ENCODE results near the gene HSBP1L1. TPM values are rescaled to one million over a fixed set of nuclear protein-coding genes. Genes with fewer than 3 reads are reported as not detected.

The HSBP1L1 gene
- total and polyA plus RNA-seq, 2 donors (not counting 3 experiments of a cell fraction or from before 2014, with no cell fraction given) = 5.2 to 7.1 TPM

DNA sequence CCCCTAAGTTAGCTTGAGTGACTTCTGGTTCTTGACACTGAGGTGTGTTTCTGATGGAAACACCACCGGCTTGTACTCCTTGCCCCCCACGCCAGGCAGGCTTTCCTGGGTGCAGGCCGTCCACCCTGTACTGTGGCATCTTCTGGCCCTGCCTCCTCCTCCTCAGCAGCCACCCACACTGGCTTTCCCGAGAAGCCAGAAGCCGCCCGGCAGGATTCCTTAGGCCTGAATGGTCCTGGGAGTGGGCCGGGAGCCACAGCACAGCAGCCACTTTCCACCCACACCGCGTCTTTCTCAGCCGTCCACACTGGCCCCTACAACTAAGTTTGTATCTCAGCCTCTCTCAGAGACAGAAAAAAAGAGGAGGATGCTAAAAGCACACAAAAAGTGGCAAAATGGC lies 2.1 kb upstream of the HSBP1L1 start:
- ChIA-PET POLR2A (interaction anchor here (0.9 kb wide), 1 partner anchor 10 kb away, joined by 4 read pairs; no protein-coding TSS in a partner anchor), CTCF (interaction anchor here (1.4 to 1.9 kb wide), 2 partner anchors 11 to 23 kb away, joined by 3 to 6 read pairs; partner anchors contain the start of gene SLC66A2)
- no peaks in the 10 kb centered on the region for H3K9me3 ChIP-seq (replicated peaks; ENCODE audit: control insufficient read depth, insufficient read depth, low read length)
- BruUV-seq (replicated peaks) = no TSS peak
- DNase-seq (ENCODE audit: low read depth, low spot score) (no peak), FAIRE-seq (no peak)
- H3K4me1 ChIP-seq (ENCODE audit: control insufficient read depth, extremely low read depth, insufficient read depth, low read length) = peaks cover 12% of the 10 kb centered on the region
- H3K9me1 ChIP-seq (replicated peaks; ENCODE audit: control insufficient read depth, extremely low read depth, insufficient read depth, low read length) = no peaks in the 10 kb centered on the region
- TF ChIP-seq POLR2A (IDR thresholded peaks at IDR 0.05; ENCODE audit: low read depth, low read length) (no peak), MYC (IDR thresholded peaks at IDR 0.05; ENCODE audit: low read depth, low read length) (no peak), EZH2 (IDR thresholded peaks at IDR 0.05; ENCODE audit: borderline replicate concordance, low read depth, low read length, severe bottlenecking) (no peak), JUN (IDR thresholded peaks at IDR 0.05; ENCODE audit: borderline replicate concordance, insufficient read depth, insufficient read length, low read depth) (no peak), POLR2AphosphoS5 (IDR thresholded peaks at IDR 0.05; ENCODE audit: insufficient read depth, low read depth, low read length) (no peak), GATA2 (IDR thresholded peaks at IDR 0.05; ENCODE audit: insufficient read depth, insufficient read length, low read depth, low read length) (no peak), FOS (IDR thresholded peaks at IDR 0.05; ENCODE audit: borderline replicate concordance, insufficient read depth, low read length) (no peak)
- TF ChIP-seq, protein P1, sequence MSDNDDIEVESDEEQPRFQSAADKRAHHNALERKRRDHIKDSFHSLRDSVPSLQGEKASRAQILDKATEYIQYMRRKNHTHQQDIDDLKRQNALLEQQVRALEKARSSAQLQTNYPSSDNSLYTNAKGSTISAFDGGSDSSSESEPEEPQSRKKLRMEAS (IDR thresholded peaks at IDR 0.05; ENCODE audit: insufficient read depth, insufficient read length) = no peak
- TF ChIP-seq, protein P2, sequence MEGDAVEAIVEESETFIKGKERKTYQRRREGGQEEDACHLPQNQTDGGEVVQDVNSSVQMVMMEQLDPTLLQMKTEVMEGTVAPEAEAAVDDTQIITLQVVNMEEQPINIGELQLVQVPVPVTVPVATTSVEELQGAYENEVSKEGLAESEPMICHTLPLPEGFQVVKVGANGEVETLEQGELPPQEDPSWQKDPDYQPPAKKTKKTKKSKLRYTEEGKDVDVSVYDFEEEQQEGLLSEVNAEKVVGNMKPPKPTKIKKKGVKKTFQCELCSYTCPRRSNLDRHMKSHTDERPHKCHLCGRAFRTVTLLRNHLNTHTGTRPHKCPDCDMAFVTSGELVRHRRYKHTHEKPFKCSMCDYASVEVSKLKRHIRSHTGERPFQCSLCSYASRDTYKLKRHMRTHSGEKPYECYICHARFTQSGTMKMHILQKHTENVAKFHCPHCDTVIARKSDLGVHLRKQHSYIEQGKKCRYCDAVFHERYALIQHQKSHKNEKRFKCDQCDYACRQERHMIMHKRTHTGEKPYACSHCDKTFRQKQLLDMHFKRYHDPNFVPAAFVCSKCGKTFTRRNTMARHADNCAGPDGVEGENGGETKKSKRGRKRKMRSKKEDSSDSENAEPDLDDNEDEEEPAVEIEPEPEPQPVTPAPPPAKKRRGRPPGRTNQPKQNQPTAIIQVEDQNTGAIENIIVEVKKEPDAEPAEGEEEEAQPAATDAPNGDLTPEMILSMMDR (IDR thresholded peaks at IDR 0.05; ENCODE audit: extremely low read depth in 1 of 2, insufficient read depth in 1 of 2, low read depth in 1 of 2, low read length in 2 of 2) = no peak
- H3K4me3 ChIP-seq (replicated peaks in 1 of 3; ENCODE audit: insufficient read depth in 1 of 3, low read depth in 1 of 3, low read length in 3 of 3) = no peak overlapping the region
- intact Hi-C loops (cut with micrococcal nuclease) = no loop called here
- dilution Hi-C loops (cut with MboI; ENCODE audit: extremely low pct_ligation_motif_present, low sequenced_read_pairs) = no loop called here
- no peaks in the 10 kb centered on the region for H3K79me2 ChIP-seq (ENCODE audit: control insufficient read depth, insufficient read depth, low read length)
- H3K36me3 ChIP-seq (ENCODE audit: control insufficient read depth in 2 of 2, extremely low read depth in 1 of 2, insufficient read depth in 2 of 2, low read length in 2 of 2) = no peaks in the 10 kb centered on the region
- H3K9ac ChIP-seq (replicated peaks; ENCODE audit: extremely low read depth, insufficient read depth, low read length) = no peak overlapping the region
- no peak overlapping the region for H3K4me2 ChIP-seq (ENCODE audit: insufficient read depth, low read length)
- H3K27ac ChIP-seq (ENCODE audit: insufficient read depth, low read depth, low read length) = no peak overlapping the region
- H2AFZ ChIP-seq (ENCODE audit: low read depth, low read length) = no peak overlapping the region
- peaks cover 8 to 14% of the 10 kb centered on the region in 2 experiments for H3K27me3 ChIP-seq (ENCODE audit: control insufficient read depth in 2 of 2, insufficient read depth in 2 of 2, low read length in 2 of 2)
- no peaks in the 10 kb centered on the region for H4K20me1 ChIP-seq (replicated peaks; ENCODE audit: control insufficient read depth, extremely low read depth, insufficient read depth, low read length)
